NCI-H1417 treated with DMSO at 0.1 percent for 48 hours (cell line): Measurements from ENCODE around the gene DPY19L1.
"Not testable (repeated sequence)": the region's sequence is repeated elsewhere in the genome, so short reads cannot be mapped to it uniquely, and the experiment has no call there.

Source experiments
- DNase-seq: peaks from one replicate; lab custom pipeline; 2025; lab: John Stamatoyannopoulos, UW

DPY19L1 gene

DNA sequence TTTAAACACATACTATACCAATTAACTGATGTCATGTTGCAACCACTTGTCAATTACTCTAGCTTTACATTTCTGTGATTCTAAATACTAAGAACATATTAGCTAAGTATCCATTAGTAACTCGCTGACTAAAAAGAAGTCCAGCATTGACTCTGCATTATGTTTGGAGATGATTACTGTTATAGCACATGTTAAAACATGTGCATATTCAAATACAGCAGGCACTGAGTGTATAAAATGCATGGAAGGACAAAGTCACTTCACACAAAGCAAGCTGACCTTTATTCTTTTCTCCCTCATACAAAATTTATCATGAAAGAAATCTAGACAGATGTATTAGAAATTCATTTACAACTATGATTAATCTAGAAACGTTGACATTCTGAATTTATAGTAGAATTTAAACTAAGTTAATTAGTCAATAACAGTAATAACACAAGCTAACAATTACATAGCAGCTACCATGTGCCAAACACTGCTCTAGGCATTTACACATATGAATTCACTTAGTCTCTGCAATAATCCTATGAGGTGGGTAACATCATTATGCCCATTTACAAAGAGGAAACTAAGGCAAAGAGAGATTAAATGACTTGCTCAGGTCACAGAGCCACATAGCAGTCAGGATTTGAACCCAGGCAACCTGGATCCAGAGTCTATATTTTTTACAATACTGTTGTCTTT lies 48.7 kb downstream of the DPY19L1 start:
- DNase-seq: not testable (repeated sequence)

GRCh38 chr7:34985155-34985554 lies 52.1 kb downstream of the DPY19L1 start:
- not testable (repeated sequence) for DNase-seq

DNA sequence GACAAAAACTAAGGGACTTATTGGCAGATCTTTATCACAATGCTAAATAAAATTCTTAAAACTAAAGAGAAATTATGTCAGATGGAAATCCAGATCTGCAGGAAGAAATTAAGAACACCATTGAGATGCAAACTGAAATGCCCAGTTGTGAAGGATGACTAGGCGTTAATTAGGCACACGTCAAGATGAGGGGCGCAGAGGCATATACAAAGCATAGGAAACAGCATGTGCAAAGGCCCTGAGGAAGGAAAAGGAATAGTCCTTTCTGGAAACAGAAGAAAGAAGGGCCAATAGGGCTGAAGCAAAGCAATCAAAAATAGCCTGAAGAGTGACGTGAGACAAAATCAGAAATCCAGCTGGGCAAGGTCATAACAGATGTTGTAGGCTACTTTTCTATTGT lies 53.1 kb downstream of the DPY19L1 start:
- DNase-seq: not testable (repeated sequence)

GRCh38 chr7:34982371-34983019 lies 54.8 kb downstream of the DPY19L1 start:
- no peak for DNase-seq

DNA sequence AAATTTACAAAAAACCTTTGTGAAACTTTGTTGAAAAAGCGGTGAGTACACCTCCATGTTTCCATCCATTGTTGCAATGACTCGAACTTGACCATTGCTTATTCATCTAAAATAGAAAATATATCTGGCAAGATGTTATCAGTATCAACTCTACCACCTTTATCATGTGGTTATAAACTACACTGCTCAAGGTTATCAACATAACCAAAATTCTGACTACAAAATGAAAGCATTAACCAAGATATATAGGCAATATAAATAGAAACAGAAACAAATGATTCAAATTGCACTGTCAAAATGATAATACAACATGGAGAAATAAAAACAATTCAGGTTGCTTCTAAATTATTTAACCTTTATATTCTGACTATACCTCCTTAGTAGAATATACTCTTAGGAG lies 58.2 kb downstream of the DPY19L1 start:
- DNase-seq: not testable (repeated sequence)

GRCh38 chr7:34973400-34973760 lies 63.9 kb downstream of the DPY19L1 start:
- no peak for DNase-seq

- not testable (repeated sequence) for DNase-seq
These were observed 64.4 kb downstream of the DPY19L1 start for GRCh38 chr7:34972739-34973399.

DNA sequence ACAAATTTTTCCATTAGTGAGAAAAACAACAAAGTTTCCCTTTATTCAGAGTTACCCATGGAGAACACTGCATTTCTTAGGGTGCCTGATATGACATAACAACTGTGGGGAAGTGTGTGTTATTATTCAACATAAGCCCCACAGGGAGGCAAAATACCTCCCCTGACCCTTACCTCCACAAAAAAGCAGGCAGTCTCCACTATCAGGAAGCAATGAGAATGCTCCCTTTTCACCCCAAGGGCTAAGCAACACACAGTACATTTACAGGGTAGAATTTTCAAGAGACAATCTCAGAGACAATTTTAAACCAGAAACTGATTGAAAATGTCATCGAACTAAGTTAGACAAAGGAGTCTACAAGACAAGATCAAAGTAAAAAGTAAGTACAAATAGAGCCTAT lies 69.5 kb downstream of the DPY19L1 start:
- DNase-seq: not testable (repeated sequence)

DNA sequence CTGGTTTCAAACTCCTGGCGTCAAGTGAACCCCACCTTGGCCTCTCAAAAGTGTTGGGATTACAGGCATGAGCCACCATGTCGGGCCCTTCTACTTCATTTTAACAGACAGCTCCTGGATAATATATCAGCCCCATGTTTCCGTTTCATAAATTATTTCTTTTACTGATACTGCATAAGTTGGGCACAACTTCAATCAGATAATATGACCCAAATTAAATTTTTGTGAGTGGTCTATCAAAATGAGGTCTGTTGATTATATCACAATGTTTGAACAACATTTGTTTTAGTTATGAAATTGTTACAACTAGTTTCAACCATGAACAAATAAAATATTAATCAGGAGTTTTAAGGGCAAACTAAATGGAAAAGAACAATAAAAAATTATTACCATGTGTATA lies 70.8 kb downstream of the DPY19L1 start:
- DNase-seq: not testable (repeated sequence)

DNA sequence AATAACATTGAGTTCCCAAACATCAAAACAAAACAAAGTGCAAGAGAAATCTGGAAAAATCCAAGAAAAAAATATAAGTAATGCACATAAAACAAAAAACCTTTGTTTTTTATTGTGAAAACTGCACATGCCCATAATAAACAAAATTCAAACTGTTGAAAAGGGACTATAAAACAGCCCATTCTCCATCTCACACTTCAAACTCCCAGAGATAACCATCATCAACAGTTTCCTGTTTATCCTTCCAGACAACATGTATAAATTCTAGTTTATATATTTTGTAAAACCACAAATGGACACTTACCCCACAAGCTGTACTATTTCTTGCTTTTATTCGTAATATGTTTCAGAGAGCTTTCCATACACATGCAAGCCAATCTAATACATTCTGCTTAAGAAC lies 79.3 kb downstream of the DPY19L1 start:
- no peak for DNase-seq

- DNase-seq: no peak
These were observed 84.5 kb downstream of the DPY19L1 start for GRCh38 chr7:34952822-34953221.

DNA sequence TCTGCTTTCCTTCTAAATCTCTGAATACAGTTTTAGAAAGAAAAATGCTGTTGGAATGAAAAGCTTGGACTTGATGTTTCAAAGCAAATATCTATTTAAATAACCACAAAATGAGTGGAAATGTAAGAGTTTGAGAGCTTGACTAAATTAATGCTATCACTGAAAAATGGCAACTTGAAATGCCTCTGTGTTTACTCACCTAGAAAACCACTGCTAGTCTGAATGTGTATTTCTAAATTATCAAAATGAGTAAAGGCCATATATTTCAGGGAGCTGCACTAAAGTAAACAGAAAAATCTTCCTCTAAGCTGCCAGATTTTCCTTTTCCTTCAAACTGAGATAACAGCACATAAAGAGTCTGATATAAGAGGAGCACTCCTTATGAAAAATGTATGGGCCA lies 87.9 kb downstream of the DPY19L1 start:
- DNase-seq: no peak

DNA sequence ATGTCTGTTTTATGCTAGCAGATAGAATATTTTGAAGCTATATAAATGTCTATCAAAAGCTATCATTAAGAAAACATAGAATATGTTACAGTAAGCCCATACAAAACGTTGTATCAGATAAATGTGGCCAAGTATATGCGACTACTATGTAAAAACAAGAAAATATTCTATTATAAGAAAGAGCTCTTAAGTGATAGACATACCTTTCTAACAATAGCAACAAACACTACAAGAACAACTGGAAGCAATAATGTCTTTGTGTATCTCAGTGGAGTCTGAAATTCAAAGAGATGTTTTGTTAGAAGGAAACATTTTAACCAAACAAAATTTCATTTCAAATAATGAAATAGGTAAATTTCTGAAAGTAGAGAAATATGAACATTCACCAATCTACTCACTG lies 89.9 kb downstream of the DPY19L1 start:
- DNase-seq: not testable (repeated sequence)

GRCh38 chr7:34946486-34946885 lies 90.8 kb downstream of the DPY19L1 start:
- no peak for DNase-seq

GRCh38 chr7:34945894-34946477 lies 91.3 kb downstream of the DPY19L1 start:
- DNase-seq: not testable (repeated sequence)

- no peak for DNase-seq
These were observed 98.1 kb downstream of the DPY19L1 start for GRCh38 chr7:34939175-34939574.

- DNase-seq: not testable (repeated sequence)
These were observed 101.5 kb downstream of the DPY19L1 start for GRCh38 chr7:34935735-34936165.

DNA sequence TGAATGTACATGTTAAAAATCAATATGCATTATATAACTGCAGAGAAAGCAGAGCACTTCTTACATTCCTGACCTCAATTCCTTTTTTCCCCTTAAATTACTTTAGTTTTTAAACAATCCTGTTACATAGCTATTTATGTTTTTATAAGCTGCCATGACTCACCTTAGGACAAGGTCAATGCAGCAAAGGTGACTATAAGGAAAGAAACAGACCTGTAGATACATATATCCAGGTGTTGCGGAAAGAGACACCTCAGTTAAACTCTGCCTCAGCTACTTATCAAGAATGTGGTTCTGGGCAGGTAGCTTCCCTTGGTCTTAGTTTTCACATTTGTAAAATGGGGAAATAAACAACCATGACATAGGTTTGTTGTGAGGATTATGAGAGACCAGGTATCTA lies 105.5 kb downstream of the DPY19L1 start:
- no peak for DNase-seq

GRCh38 chr7:34929783-34930182 lies 107.5 kb downstream of the DPY19L1 start:
- DNase-seq: not testable (repeated sequence)

DNA sequence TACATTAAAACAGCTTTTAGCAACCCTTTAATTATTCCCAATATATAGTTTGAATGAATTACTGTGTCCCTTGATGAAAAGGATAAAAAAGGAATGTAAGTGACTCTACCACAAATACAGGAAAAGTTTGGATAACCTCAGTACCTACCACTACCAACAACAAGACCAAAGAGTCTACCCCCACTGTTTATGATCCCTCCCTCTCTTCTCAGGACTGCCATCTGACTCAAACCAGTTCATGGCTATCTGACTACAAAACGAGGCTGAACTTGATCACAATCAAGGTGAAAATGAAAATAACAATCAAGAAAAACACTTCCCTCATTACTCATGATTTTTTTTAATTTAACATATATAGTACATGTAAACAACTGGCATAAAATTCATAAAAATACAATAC lies 108.7 kb downstream of the DPY19L1 start:
- no peak for DNase-seq

- no peak for DNase-seq
These were observed 109.2 kb downstream of the DPY19L1 start for GRCh38 chr7:34928052-34928451.

DNA sequence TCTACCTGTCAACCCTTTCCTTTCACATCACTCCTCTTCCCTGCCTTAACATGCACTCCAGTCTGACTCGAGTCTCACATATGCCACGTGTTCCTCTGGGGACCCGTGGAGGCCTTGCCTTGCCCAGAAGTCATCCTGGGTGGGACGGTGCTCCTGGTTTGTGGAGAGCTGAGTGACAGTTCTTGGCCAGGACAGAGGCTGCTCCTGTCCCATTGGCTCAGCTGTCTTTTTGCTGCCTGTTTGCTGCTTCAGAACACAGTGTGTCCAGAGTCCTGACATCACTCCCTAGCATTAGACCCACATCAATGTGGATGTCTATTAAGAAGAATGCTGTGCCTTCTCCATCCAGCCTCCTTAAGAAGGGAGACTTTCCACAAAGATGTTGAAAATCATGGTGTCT lies 116.8 kb downstream of the DPY19L1 start:
- DNase-seq: not testable (repeated sequence)

GRCh38 chr7:34919038-34919437 lies 118.2 kb downstream of the DPY19L1 start:
- DNase-seq: not testable (repeated sequence)
